ENCODE data around the gene SRGAP3.

DNA sequence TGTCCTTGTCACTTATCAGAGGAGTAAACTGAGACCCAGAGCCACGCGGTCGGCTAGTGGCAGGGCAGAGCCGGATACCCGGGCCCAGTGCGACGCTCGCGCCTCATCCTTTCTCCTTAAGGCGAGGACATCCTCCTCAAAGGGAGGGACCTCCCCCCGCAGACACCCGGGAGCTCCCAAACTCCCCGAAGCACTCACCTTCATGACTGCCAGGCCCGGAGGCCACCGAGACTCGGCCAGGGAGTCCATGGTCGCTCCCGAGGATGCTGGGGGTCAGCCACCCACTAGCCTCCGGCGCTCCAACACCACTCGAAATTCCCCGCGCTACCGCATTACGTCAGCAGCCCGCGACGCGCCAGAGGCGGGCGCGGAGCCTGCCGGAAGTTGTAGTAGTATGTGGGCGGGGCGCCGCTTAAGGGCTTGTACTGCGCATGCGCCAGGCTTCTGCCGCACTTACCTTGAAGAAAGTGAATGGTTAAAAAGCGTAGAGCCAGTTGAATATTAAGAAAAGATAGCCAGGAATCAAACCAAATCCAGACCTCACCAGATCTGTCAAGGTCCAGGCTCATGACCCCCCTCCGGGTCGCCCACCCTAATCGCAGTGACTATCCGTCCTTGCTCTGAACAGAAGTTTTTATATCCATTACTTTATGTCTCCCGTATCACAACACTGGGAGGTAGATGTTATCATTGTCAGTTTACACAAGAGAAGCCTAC, 286.2 kb downstream of the SRGAP3 start, which contains the start of gene RAD18:
- TF ChIP-seq, protein P1, sequence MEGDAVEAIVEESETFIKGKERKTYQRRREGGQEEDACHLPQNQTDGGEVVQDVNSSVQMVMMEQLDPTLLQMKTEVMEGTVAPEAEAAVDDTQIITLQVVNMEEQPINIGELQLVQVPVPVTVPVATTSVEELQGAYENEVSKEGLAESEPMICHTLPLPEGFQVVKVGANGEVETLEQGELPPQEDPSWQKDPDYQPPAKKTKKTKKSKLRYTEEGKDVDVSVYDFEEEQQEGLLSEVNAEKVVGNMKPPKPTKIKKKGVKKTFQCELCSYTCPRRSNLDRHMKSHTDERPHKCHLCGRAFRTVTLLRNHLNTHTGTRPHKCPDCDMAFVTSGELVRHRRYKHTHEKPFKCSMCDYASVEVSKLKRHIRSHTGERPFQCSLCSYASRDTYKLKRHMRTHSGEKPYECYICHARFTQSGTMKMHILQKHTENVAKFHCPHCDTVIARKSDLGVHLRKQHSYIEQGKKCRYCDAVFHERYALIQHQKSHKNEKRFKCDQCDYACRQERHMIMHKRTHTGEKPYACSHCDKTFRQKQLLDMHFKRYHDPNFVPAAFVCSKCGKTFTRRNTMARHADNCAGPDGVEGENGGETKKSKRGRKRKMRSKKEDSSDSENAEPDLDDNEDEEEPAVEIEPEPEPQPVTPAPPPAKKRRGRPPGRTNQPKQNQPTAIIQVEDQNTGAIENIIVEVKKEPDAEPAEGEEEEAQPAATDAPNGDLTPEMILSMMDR (conservative IDR thresholded peaks at IDR 0.05; ENCODE audit: low read depth, low read length): no peak
- TF ChIP-seq EZH2 (IDR thresholded peaks at IDR 0.05; ENCODE audit: borderline replicate concordance, low read depth, low read length, poor library complexity, severe bottlenecking): no peak

Measured in A673 (cell line).